ENCODE data around the gene C14orf93.

Gene C14orf93

GRCh38 chr14:22945642-22946041 is 64.3 kb downstream of the C14orf93 start:
- Histone ChIP-seq H3K27me3 (ENCODE audit: insufficient read depth, low read length, poor library complexity, severe bottlenecking) (no peaks in the 10 kb centered on the region), H3K9ac (ENCODE audit: low read depth, low read length, poor library complexity, severe bottlenecking) (no peak overlapping the region), H4K20me1 (ENCODE audit: insufficient read depth, low read length, poor library complexity, severe bottlenecking) (no peaks in the 10 kb centered on the region), H3K9me2 (replicated peaks; ENCODE audit: low read depth, low read length) (no peaks in the 10 kb centered on the region), H3K4me1 (ENCODE audit: insufficient read depth, low read length, poor library complexity, severe bottlenecking) (no peaks in the 10 kb centered on the region), H3K9me3 (ENCODE audit: insufficient read depth, low read depth, low read length) (no peaks in the 10 kb centered on the region), H3K4me2 (ENCODE audit: low read depth, low read length, poor library complexity, severe bottlenecking) (no peak overlapping the region), H2AFZ (ENCODE audit: low read length) (no peak overlapping the region), H3K4me3 (ENCODE audit: low read length, poor library complexity, severe bottlenecking) (no peak overlapping the region), H3F3A (ENCODE audit: low read depth) (no peaks in the 10 kb centered on the region), H3K79me2 (ENCODE audit: insufficient read depth, low read length) (no peaks in the 10 kb centered on the region), H3K36me3 (ENCODE audit: insufficient read depth, low read length) (peaks cover 16% of the 10 kb centered on the region; the same call in 1 of the 2 replicates)
- TF ChIP-seq CTCF (conservative IDR thresholded peaks at IDR 0.05; ENCODE audit: low read length) (no peak), EZH2phosphoT487 (IDR thresholded peaks at IDR 0.05; ENCODE audit: borderline replicate concordance) (no peak)

- H3K9me3 ChIP-seq (ENCODE audit: insufficient read depth, low read depth, low read length), result no peaks in the 10 kb centered on the region
- no peaks in the 10 kb centered on the region for H3K79me2 ChIP-seq (ENCODE audit: insufficient read depth, low read length)
- H3K27me3 ChIP-seq (ENCODE audit: insufficient read depth, low read length, poor library complexity, severe bottlenecking), result no peaks in the 10 kb centered on the region
- H2AFZ ChIP-seq (ENCODE audit: low read length), result no peak overlapping the region
- no peaks in the 10 kb centered on the region for H3K9me2 ChIP-seq (replicated peaks; ENCODE audit: low read depth, low read length)
- no peak overlapping the region for H3K4me3 ChIP-seq (ENCODE audit: low read length, poor library complexity, severe bottlenecking)
- no peaks in the 10 kb centered on the region for H3K36me3 ChIP-seq (ENCODE audit: insufficient read depth, low read length)
- H4K20me1 ChIP-seq (ENCODE audit: insufficient read depth, low read length, poor library complexity, severe bottlenecking), result no peaks in the 10 kb centered on the region
- no peaks in the 10 kb centered on the region for H3F3A ChIP-seq (ENCODE audit: low read depth)
- no peak overlapping the region for H3K4me2 ChIP-seq (ENCODE audit: low read depth, low read length, poor library complexity, severe bottlenecking)
- TF ChIP-seq CTCF (conservative IDR thresholded peaks at IDR 0.05; ENCODE audit: low read length) (no peak), EZH2phosphoT487 (IDR thresholded peaks at IDR 0.05; ENCODE audit: borderline replicate concordance) (no peak)
- H3K9ac ChIP-seq (ENCODE audit: low read depth, low read length, poor library complexity, severe bottlenecking), result no peak overlapping the region
- no peaks in the 10 kb centered on the region for H3K4me1 ChIP-seq (ENCODE audit: insufficient read depth, low read length, poor library complexity, severe bottlenecking)
Observed at GRCh38 chr14:22939684-22940083, 70.3 kb downstream of the C14orf93 start.
